ENCODE measurements around the gene ZFP64.
"Not testable (repeated sequence)": the region's sequence is repeated elsewhere in the genome, so short reads cannot be mapped to it uniquely, and the experiment has no call there.

ZFP64 gene

DNA sequence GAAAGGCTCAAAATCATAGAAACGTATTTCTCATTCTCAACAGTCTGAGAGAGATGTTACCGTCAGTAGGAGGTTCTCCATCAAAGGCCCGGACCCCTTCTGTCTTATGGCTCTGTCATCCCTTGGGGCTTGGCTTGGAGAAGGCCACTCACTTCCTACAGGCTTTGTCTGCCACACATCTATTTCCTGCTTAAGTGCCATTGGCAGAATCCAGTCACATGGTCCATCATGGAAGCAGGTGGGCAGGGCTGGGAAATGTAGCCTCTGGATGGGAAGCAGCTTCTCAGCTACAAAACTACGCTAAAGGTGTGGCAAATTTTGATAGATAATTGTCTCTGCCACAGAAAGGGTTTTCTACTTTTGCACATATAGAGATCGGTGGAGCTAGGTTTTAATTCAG is 12.6 kb upstream of the ZFP64 start:
- DNase-seq (ENCODE audit: low read depth in 2 of 2, low spot score in 1 of 2), result no peak

DNA sequence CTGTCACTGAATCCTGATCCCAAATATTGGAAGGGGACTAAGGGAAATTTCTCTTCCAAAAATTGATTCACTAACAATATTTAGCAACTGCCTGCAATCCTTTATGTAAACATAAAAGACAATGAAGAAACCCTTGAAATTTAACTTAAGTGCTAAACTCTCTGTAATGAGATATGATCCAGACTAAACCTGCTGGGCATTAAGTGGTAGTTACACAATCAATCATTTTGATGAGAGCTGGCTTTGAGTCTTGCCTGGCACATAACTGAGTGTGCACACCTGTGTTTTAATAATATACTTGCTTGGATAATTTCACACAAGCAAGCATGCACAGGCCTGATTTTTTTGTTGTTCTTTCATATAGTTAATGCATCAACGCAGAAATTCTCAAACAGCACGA is 9.8 kb upstream of the ZFP64 start:
- no peak for DNase-seq (ENCODE audit: low read depth in 2 of 2, low spot score in 1 of 2)

GRCh38 chr20:52200870-52201269 is 9.3 kb upstream of the ZFP64 start:
- no peak for DNase-seq (ENCODE audit: low read depth in 2 of 2, low spot score in 1 of 2)

DNA sequence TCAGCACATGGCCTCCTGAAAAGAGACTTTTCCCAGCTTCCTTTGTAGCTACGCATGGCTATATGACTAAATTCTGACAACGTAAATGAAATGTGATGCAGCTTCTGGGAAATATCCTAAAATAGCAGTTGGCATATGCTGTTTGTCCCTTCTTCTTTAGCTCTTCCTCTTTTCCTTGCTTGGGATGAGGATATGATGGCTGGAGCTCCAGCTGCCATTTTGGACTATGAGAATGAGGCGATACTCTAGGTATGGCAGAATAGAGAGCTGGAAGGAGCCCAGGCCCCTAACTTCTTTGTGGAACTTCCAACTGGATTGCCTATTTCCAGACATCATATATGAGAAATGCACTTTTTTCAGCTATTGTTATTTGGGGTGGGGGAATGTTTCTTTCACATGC is 5.3 kb upstream of the ZFP64 start:
- no peak for DNase-seq (ENCODE audit: low read depth in 2 of 2, low spot score in 1 of 2)

GRCh38 chr20:52193886-52194545 is 2.4 kb upstream of the ZFP64 start:
- DNase-seq (ENCODE audit: low read depth in 2 of 2, low spot score in 1 of 2), result no peak

DNA sequence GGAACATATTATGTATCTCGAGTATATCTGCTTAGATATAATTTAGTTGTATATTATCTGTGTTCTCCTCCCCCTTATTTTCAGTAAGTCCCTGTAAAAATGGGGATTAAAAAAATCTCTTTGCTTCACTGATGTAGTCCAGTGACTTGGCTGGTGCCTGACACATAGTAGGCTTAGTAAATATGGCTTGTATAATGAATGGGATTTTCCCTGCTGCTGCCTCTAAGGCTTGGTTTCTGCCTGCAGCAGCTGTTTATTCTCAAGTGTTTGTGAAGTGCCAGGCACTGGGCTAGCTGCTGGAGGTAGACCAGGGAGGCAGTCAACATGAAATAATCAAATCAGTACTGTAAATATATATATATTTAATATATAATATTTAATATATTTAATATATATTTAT is 1.6 kb upstream of the ZFP64 start:
- no peak for DNase-seq (ENCODE audit: low read depth in 2 of 2, low spot score in 1 of 2)

GRCh38 chr20:52192719-52193007 is 1.1 kb upstream of the ZFP64 start:
- not testable (repeated sequence) for DNase-seq (ENCODE audit: low read depth in 2 of 2, low spot score in 1 of 2)

- DNase-seq (ENCODE audit: low read depth in 2 of 2, low spot score in 1 of 2), result no peak
Observed at GRCh38 chr20:52191916-52192718, 538 bp upstream of the ZFP64 start.

DNA sequence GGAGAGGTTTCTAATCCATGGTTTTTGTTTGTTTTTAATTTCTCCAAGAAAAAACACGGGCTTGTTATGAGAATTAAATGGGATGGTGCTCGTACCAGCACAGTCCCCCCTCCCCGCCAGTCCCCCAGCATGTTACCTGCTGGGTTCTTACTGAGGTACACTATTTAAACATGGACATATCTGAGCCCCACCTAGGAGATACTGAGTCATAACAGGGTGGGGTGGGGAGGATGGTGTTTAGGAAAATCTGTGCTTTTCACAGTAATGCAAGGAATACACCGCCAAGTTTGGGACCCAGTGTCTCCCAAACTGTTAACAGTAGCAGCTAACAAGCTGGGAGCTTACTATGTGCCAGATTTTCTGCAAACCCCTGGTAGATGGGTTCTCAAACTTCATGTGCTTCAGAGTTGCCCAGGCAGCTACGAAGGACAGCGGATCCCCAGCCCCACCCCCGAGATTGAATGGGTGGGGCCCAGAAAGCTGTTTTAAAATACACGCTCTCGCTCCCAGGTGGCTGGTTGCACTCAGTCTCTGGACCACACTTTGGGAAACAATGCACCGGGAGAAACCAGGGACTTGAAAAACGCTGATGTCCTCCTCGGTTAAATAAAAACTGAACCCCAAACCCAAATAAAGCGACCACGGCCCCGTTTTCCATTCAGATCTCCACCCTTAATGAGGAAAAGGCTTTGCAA is 995 bp downstream of the ZFP64 start:
- no peak for DNase-seq (ENCODE audit: low read depth in 2 of 2, low spot score in 1 of 2)

- DNase-seq (ENCODE audit: low read depth in 2 of 2, low spot score in 1 of 2), result no peak
Observed at GRCh38 chr20:52181766-52182165, 9.8 kb downstream of the ZFP64 start.

DNA sequence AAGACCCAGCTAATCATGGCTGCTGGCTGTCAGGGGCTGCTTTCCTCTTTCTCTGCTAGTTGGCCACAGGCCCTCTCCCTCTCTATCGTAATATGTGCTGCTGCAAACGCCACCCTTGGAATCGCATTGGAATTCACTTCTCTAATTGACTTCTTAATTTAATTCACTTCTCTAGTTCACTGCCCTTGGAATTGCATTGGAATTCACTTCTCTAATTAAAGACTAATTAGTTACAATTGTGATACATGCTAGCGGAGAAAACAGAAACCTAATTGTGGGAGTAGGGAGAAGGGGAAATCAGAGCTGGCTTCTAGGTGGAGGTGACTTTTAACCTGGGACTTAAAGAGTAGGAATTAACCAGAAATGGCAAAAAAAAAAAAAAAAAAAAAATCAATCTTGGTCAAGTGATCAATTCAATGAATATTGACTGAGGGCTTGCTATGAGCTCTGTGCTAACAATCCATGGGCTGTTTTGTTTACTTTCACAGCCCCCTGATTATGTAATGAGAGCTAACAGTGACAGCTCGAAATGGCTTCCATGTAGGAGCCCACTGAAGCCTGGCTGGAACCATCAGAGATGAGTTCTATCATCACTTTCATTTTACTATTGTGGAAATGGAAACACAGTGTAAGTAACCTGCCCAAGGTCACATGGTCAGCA is 11.3 kb downstream of the ZFP64 start:
- DNase-seq (ENCODE audit: low read depth in 2 of 2, low spot score in 1 of 2), result no peak

GRCh38 chr20:52179331-52180179 is 12.0 kb downstream of the ZFP64 start:
- DNase-seq (ENCODE audit: low read depth in 2 of 2, low spot score in 1 of 2), result no peak

DNA sequence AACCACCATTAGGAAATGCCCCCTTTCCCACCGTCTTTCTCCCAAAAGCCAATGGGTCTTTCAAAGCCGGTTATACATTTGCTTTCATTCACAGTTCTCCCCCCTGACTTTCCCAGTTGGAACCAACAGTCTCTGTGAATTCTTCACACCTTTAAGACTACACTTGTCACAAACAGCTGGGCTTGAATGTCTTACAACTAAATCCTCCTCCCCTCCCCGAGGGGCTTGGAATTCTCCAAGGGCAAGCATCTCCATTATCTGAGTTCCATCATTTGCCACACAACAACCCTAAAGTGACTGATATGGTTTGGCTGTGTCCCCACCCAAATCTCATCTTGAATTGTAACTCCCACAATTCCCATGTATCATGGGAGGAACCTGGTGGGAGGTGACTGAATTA is 12.9 kb downstream of the ZFP64 start:
- DNase-seq (ENCODE audit: low read depth in 2 of 2, low spot score in 1 of 2), result no peak

- no peak for DNase-seq (ENCODE audit: low read depth in 2 of 2, low spot score in 1 of 2)
Observed at GRCh38 chr20:52175840-52176239, 15.7 kb downstream of the ZFP64 start.

- DNase-seq (ENCODE audit: low read depth in 2 of 2, low spot score in 1 of 2), result no peak
Observed at GRCh38 chr20:52172392-52173047, 19.1 kb downstream of the ZFP64 start.

DNA sequence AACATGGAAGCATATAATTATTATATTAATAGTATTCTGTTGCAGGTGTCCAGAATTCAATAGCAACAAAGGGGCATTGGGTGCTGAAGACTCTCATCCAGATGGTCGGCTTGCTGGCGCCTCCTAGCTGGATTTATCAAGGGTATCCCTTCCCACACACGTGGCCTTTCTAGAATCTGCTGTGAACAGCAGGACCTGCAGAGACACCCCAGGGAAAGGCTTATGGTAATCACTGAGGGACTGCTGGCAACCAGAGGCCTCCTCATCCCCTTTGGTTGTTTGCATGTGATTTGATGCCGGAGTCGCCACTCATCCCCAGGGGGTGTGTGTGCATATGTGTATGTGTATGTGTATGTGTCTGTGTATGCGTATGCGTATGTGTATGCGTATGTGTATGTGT is 20.6 kb downstream of the ZFP64 start:
- no peak for DNase-seq (ENCODE audit: low read depth in 2 of 2, low spot score in 1 of 2)

DNA sequence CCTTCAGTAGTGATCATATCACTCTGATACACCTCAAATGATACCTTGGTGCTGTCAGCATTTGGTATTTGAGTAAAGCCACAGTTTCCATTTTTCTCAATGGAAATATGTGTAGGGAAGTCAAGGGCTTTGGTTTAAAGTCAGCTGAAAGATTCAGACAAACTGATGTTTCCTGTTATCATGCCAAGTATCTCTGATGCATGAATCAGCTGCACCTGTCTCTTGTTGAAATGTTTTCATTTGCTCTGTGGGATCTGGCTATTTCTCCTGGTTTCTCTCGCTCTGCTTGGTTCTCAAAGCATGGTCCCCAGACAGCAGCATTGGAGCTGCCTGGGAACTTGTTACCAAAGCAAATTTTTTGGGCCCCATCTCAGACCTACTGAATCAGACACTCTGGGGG is 23.5 kb downstream of the ZFP64 start:
- DNase-seq (ENCODE audit: low read depth in 2 of 2, low spot score in 1 of 2), result no peak

GRCh38 chr20:52167232-52167840 is 24.2 kb downstream of the ZFP64 start:
- no peak for DNase-seq (ENCODE audit: low read depth in 2 of 2, low spot score in 1 of 2)

- no peak for DNase-seq (ENCODE audit: low read depth in 2 of 2, low spot score in 1 of 2)
Observed at GRCh38 chr20:52166150-52166549, 25.4 kb downstream of the ZFP64 start.

DNA sequence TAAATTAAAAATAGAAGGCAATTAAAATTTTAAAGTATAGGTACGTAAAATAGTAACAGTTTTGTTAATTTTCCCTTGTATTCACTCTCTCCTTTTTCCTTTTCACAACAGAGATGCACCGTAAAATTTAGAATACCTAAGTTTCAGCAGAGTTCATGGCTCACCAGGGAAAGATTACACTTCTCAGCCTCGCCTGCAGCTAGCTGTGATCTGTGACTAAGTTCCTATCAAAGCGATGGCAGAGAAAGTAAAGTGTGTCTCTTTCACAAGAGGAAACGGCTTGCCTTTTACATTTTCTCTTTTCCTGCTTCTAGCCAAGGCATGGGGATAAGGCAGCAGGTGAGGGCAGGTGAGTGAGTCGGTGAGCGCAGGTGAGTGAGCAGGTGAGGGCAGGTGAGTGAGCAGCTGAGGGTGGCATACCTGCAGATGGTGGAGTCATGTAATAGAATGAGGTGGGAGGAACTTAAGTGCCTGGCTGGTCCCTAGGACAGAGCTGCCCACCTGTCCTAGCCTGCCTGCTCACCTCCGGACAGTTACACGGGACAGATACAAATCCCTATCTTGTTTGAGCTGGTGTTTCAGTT is 30.9 kb downstream of the ZFP64 start:
- DNase-seq (ENCODE audit: low read depth in 2 of 2, low spot score in 1 of 2), result no peak
